Measurements from ENCODE around the gene EIF3D. TPM values are rescaled to one million over a fixed set of nuclear protein-coding genes. Genes with fewer than 3 reads are reported as not detected.
A peak's percentile ranks its signal among the peaks of the same experiment; 100 is the strongest.

The EIF3D gene
- total RNA-seq, 3 donors from 2014 or later (not counting 1 experiment from before 2014, with no cell fraction given): 205 to 251 (median 215) TPM

DNA sequence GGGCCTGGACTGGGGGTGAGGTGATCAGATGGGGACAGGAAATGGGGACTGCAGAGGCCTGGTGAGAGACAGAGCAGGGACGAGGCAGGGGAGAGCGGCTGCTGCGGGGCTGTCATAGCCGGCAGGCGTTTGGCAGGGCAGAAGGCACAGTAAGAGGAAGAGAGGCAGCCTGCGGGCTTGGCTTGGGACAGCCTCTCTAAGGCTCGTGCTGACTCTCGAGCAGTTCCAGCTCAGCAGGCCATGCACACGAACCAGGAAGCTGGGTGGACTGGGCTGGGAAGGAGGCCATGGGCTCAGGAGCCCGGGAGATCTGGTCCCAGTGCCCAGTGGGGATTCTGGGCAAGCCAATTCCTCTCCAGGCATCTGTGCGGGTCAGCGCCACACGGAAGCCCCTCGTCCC lies 19.6 kb upstream of the EIF3D start:
- no peak overlapping the region for H3K27ac ChIP-seq (ENCODE audit: low read length)
- no peaks in the 10 kb centered on the region for H3K9me3 Mint-ChIP-seq
- H3K36me3 ChIP-seq (ENCODE audit: control insufficient read depth, insufficient read depth, low read length): no peaks in the 10 kb centered on the region
- H3K36me3 Mint-ChIP-seq: no peaks in the 10 kb centered on the region
- WGBS (ENCODE audit: insufficient coverage): 81% methylated on average over 14 of the region's 14 CpGs
- no peak overlapping the region for H3K27ac Mint-ChIP-seq
- H3K9me3 ChIP-seq (ENCODE audit: control insufficient read depth, insufficient read depth, low read length): no peaks in the 10 kb centered on the region
- DNase-seq (no peak), ATAC-seq (no peak)
- peaks cover 24 to 32% of the 10 kb centered on the region in 2 donors for H3K27me3 Mint-ChIP-seq (ENCODE audit: low read depth in 2 of 2)
- H3K4me1 Mint-ChIP-seq: peaks cover 0 to 5% of the 10 kb centered on the region in 2 donors
- no peak overlapping the region for H3K4me3 ChIP-seq (ENCODE audit: low read length)
- intact Hi-C loops (cut with micrococcal nuclease): no loop called here
- no peaks in the 10 kb centered on the region for H3K27me3 ChIP-seq (ENCODE audit: control insufficient read depth, insufficient read depth, low read length)
- TF ChIP-seq, protein P1, sequence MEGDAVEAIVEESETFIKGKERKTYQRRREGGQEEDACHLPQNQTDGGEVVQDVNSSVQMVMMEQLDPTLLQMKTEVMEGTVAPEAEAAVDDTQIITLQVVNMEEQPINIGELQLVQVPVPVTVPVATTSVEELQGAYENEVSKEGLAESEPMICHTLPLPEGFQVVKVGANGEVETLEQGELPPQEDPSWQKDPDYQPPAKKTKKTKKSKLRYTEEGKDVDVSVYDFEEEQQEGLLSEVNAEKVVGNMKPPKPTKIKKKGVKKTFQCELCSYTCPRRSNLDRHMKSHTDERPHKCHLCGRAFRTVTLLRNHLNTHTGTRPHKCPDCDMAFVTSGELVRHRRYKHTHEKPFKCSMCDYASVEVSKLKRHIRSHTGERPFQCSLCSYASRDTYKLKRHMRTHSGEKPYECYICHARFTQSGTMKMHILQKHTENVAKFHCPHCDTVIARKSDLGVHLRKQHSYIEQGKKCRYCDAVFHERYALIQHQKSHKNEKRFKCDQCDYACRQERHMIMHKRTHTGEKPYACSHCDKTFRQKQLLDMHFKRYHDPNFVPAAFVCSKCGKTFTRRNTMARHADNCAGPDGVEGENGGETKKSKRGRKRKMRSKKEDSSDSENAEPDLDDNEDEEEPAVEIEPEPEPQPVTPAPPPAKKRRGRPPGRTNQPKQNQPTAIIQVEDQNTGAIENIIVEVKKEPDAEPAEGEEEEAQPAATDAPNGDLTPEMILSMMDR (IDR thresholded peaks at IDR 0.05): no peak
- H3K4me1 ChIP-seq (ENCODE audit: control insufficient read depth, insufficient read depth, low read length): peaks cover 14% of the 10 kb centered on the region
- no peak overlapping the region for H3K4me3 Mint-ChIP-seq

DNA sequence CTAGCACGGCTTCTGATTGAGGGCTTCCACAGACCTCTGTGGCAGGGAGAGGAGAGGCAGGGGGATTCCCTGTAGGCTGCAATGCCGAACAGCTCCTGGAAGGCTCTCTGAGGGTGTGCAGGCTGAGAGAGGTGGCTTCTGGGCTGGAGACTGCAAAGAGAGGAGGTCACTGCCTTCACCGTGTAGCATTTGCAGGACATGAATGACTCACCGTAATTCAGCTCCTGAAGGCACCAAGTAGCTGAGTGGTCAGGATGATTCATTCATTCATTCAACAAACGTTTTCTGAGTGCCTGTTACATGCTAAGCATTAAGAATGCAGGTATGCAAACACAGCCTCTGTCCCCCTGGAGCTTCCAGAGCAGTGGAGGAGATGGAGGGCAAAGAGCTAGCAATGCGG lies 18.0 kb upstream of the EIF3D start:
- intact Hi-C loops (cut with micrococcal nuclease): no loop called here
- Mint-ChIP-seq H3K4me3 (no peak overlapping the region), H3K27me3 (ENCODE audit: low read depth in 2 of 2) (peaks cover 24 to 30% of the 10 kb centered on the region in 2 donors), H3K9me3 (no peaks in the 10 kb centered on the region), H3K4me1 (peaks cover 0 to 5% of the 10 kb centered on the region in 2 donors), H3K27ac (no peak overlapping the region), H3K36me3 (no peaks in the 10 kb centered on the region)
- Histone ChIP-seq H3K4me1 (ENCODE audit: control insufficient read depth, insufficient read depth, low read length) (peaks cover 11% of the 10 kb centered on the region), H3K9me3 (ENCODE audit: control insufficient read depth, insufficient read depth, low read length) (no peaks in the 10 kb centered on the region), H3K27me3 (ENCODE audit: control insufficient read depth, insufficient read depth, low read length) (no peaks in the 10 kb centered on the region), H3K27ac (ENCODE audit: low read length) (no peak overlapping the region), H3K36me3 (ENCODE audit: control insufficient read depth, insufficient read depth, low read length) (no peaks in the 10 kb centered on the region), H3K4me3 (ENCODE audit: low read length) (no peak overlapping the region)
- DNase-seq (no peak), ATAC-seq (no peak)
- 67% methylated on average over 5 of the region's 6 CpGs for WGBS (ENCODE audit: insufficient coverage)
- TF ChIP-seq, protein P1 (IDR thresholded peaks at IDR 0.05): no peak

DNA sequence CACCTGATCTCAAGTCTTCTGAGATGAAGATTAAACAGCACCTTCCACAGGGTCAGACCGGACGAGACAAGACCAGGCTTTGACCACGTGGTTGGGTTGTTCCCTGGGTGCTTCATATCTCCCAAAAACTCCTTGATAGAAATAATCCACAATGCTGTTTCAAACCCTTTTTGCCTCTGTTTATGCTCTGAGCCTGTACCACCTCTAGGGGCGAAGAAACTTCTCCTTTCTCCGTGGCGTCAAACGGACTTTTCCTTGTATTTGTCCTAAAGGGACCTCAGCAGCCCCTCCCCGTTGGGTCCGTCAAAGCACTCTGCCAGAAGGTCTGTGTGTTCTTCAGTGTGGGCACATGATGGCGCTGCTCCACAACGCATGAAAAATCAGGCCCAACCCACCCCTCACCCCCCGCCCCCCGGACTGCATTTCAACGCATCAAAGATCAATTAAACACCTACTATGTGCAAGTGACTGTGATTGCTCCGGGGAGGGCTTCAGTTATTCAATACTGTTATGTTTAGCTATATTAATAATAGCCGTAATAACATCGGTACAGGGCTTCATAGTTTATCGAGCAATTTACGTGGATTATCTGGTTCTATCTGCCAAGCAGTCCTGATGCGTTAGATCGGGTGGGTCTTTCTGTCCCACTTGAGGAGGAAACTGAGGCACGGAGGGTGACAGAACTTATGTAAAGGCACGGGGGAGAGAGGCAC lies 17.3 kb upstream of the EIF3D start:
- no peak overlapping the region for H3K4me3 ChIP-seq (ENCODE audit: low read length)
- ATAC-seq (peak in 2 of 3 donors; percentile 62 to 68), DNase-seq (peak in 1 of 2 donors; percentile 52)
- peaks cover 5% of the 10 kb centered on the region for H3K4me1 ChIP-seq (ENCODE audit: control insufficient read depth, insufficient read depth, low read length)
- peaks cover 23% of the 10 kb centered on the region in 2 donors for H3K27me3 Mint-ChIP-seq (ENCODE audit: low read depth in 2 of 2)
- no peak overlapping the region for H3K27ac ChIP-seq (ENCODE audit: low read length)
- H3K36me3 Mint-ChIP-seq: no peaks in the 10 kb centered on the region
- H3K4me1 Mint-ChIP-seq: peaks cover 0 to 5% of the 10 kb centered on the region in 2 donors
- no peaks in the 10 kb centered on the region for H3K9me3 Mint-ChIP-seq
- no peak overlapping the region for H3K27ac Mint-ChIP-seq
- no peaks in the 10 kb centered on the region for H3K36me3 ChIP-seq (ENCODE audit: control insufficient read depth, insufficient read depth, low read length)
- H3K9me3 ChIP-seq (ENCODE audit: control insufficient read depth, insufficient read depth, low read length): no peaks in the 10 kb centered on the region
- intact Hi-C loops (cut with micrococcal nuclease): no loop called here
- TF ChIP-seq, protein P1 (IDR thresholded peaks at IDR 0.05): peak; percentile 21
- H3K4me3 Mint-ChIP-seq: no peak overlapping the region
- H3K27me3 ChIP-seq (ENCODE audit: control insufficient read depth, insufficient read depth, low read length): no peaks in the 10 kb centered on the region
- 39% methylated on average over 19 of the region's 23 CpGs for WGBS (ENCODE audit: insufficient coverage)
